Astrocyte (in vitro differentiated cells and primary cell): ENCODE results near the gene C10orf143.

ENCODE experiments used
- CTCF ChIP-seq: IDR thresholded peaks from 2 replicates; pipeline ENCODE4 v1.5.1; 2011; ENCODE audit warnings: low read depth, mild to moderate bottlenecking, inconsistent platforms, low read length, moderate library complexity; ENCODE audit not compliant: insufficient read depth
- EZH2 ChIP-seq: IDR thresholded peaks from 2 replicates; pipeline ENCODE4 v1.6.1; 2012; ENCODE audit warnings: mild to moderate bottlenecking, low read length, inconsistent platforms; ENCODE audit not compliant: insufficient read depth

- no peak for TF ChIP-seq CTCF
- TF ChIP-seq EZH2 = no peak
Measured at GRCh38 chr10:130038019-130038555, 72.5 kb downstream of the C10orf143 start.
